Loucy (cell line): ENCODE data around the gene TBKBP1.

Experiments used
- H2AFZ ChIP-seq: fragments of 200-600 bp; sonication (generic); 2 replicates; pipeline ENCODE4 v1.6.0; 2016; ENCODE audit warnings: antibody characterized with exemption, mild to moderate bottlenecking, low read length, moderate library complexity
- H3F3A ChIP-seq: fragments of 200-600 bp; 2 replicates; pipeline ENCODE4 v1.6.0; 2016; ENCODE audit warnings: antibody characterized with exemption, low read depth, mild to moderate bottlenecking
- H3K27me3 ChIP-seq: fragments of 200-600 bp; sonication (generic); 2 replicates; pipeline ENCODE4 v1.6.1; 2014; ENCODE audit warnings: low read length, mild to moderate bottlenecking; ENCODE audit not compliant: insufficient read depth, poor library complexity, severe bottlenecking
- H3K36me3 ChIP-seq: fragments of 200-600 bp; sonication (generic); 2 replicates; pipeline ENCODE4 v1.6.1; 2016; ENCODE audit warnings: low read length; ENCODE audit not compliant: insufficient read depth
- H3K4me1 ChIP-seq: fragments of 200-600 bp; sonication (generic); 2 replicates; pipeline ENCODE4 v1.5.1; 2014; ENCODE audit warnings: low read length, mild to moderate bottlenecking; ENCODE audit not compliant: insufficient read depth, poor library complexity, severe bottlenecking
- H3K4me2 ChIP-seq: fragments of 200-600 bp; sonication (generic); 2 replicates; pipeline ENCODE4 v1.6.0; 2014; ENCODE audit warnings: antibody characterized with exemption, low read length, low read depth, mild to moderate bottlenecking; ENCODE audit not compliant: poor library complexity, severe bottlenecking
- H3K4me3 ChIP-seq: fragments of 200-600 bp; sonication (generic); 2 replicates; pipeline ENCODE4 v1.5.1; 2014; ENCODE audit warnings: low read length, mild to moderate bottlenecking, mixed read lengths; ENCODE audit not compliant: poor library complexity, severe bottlenecking
- H3K79me2 ChIP-seq: fragments of 200-600 bp; sonication (generic); 2 replicates; pipeline ENCODE4 v1.6.1; 2014; ENCODE audit warnings: low read length; ENCODE audit not compliant: insufficient read depth
- H3K9ac ChIP-seq: fragments of 200-600 bp; sonication (generic); 2 replicates; pipeline ENCODE4 v1.6.0; 2014; ENCODE audit warnings: mild to moderate bottlenecking, low read depth, low read length, moderate library complexity; ENCODE audit not compliant: poor library complexity, severe bottlenecking
- H3K9me2 ChIP-seq: fragments of 200-600 bp; sonication (generic); replicated peaks from 2 replicates; pipeline ENCODE4 v1.6.1; 2016; ENCODE audit warnings: low read depth, low read length, mixed read lengths
- H3K9me3 ChIP-seq: fragments of 200-600 bp; sonication (generic); 2 replicates; pipeline ENCODE4 v1.6.1; 2014; ENCODE audit warnings: mild to moderate bottlenecking, antibody characterized with exemption, low read length, low read depth; ENCODE audit not compliant: insufficient read depth
- H4K20me1 ChIP-seq: fragments of 200-600 bp; sonication (generic); 2 replicates; pipeline ENCODE4 v1.6.0; 2014; ENCODE audit warnings: antibody characterized with exemption, low read length, mild to moderate bottlenecking; ENCODE audit not compliant: insufficient read depth, poor library complexity, severe bottlenecking
- CTCF ChIP-seq: fragments of 200-600 bp; sonication (generic); conservative IDR thresholded peaks from 2 replicates; pipeline ENCODE4 v1.5.1; 2014; ENCODE audit warnings: mild to moderate bottlenecking, antibody characterized with exemption, low read length
- EZH2phosphoT487 ChIP-seq: fragments of 200-600 bp; IDR thresholded peaks from 2 replicates; pipeline ENCODE4 v1.6.1; 2018; ENCODE audit warnings: antibody characterized with exemption, mild to moderate bottlenecking, moderate library complexity, borderline replicate concordance

The TBKBP1 gene

GRCh38 chr17:47652570-47652969 is 41.4 kb upstream of the TBKBP1 start:
- Histone ChIP-seq H3K4me2 (peak overlapping the region; percentile 93), H4K20me1 (peaks cover 70% of the 10 kb centered on the region), H2AFZ (no peak overlapping the region), H3K36me3 (peaks cover 57% of the 10 kb centered on the region), H3K27me3 (no peaks in the 10 kb centered on the region), H3K79me2 (peaks cover 87% of the 10 kb centered on the region), H3K4me3 (peak overlapping the region; percentile 99), H3K9me3 (no peaks in the 10 kb centered on the region), H3F3A (no peaks in the 10 kb centered on the region; the same call in 1 of the 2 replicates), H3K9me2 (no peaks in the 10 kb centered on the region), H3K9ac (no peak overlapping the region), H3K4me1 (peaks cover 54% of the 10 kb centered on the region)
- TF ChIP-seq CTCF = no peak
- TF ChIP-seq EZH2phosphoT487 = no peak

- Histone ChIP-seq H3K9ac (no peak overlapping the region), H3K79me2 (peaks cover 87% of the 10 kb centered on the region), H4K20me1 (peaks cover 79% of the 10 kb centered on the region)
Measured at GRCh38 chr17:47653442-47653841, 40.5 kb upstream of the TBKBP1 start.

GRCh38 chr17:47654991-47655390 is 39.0 kb upstream of the TBKBP1 start:
- Histone ChIP-seq H4K20me1 (peaks cover 91% of the 10 kb centered on the region), H3K9me3 (no peaks in the 10 kb centered on the region), H3K9me2 (no peaks in the 10 kb centered on the region), H3K4me1 (peaks cover 43% of the 10 kb centered on the region), H3K4me2 (peak overlapping the region; percentile 93), H3K9ac (peak overlapping the region; percentile 38), H3K4me3 (peak overlapping the region; percentile 50), H3K79me2 (peaks cover 90% of the 10 kb centered on the region), H3K36me3 (peaks cover 76% of the 10 kb centered on the region), H2AFZ (no peak overlapping the region), H3F3A (no peaks in the 10 kb centered on the region; the same call in 1 of the 2 replicates), H3K27me3 (no peaks in the 10 kb centered on the region)
- TF ChIP-seq CTCF (no peak), EZH2phosphoT487 (no peak)

More at GRCh38 chr17:47653442-47653841, 40.5 kb upstream of the TBKBP1 start:
- Histone ChIP-seq H3K36me3 (peaks cover 66% of the 10 kb centered on the region), H2AFZ (no peak overlapping the region), H3K27me3 (no peaks in the 10 kb centered on the region), H3F3A (no peaks in the 10 kb centered on the region; the same call in 1 of the 2 replicates), H3K4me2 (peak overlapping the region; percentile 93), H3K4me3 (peak overlapping the region; percentile 54), H3K9me2 (no peaks in the 10 kb centered on the region), H3K9me3 (no peaks in the 10 kb centered on the region), H3K4me1 (peaks cover 48% of the 10 kb centered on the region)
- TF ChIP-seq CTCF (no peak), EZH2phosphoT487 (no peak)
